ENCODE results near the gene SIL1. TPM values are rescaled to one million over a fixed set of nuclear protein-coding genes. Genes with fewer than 3 reads are reported as not detected.

Gene SIL1
- total RNA-seq, 2 donors from 2014 or later, result 42.8 to 55.1 TPM

DNA sequence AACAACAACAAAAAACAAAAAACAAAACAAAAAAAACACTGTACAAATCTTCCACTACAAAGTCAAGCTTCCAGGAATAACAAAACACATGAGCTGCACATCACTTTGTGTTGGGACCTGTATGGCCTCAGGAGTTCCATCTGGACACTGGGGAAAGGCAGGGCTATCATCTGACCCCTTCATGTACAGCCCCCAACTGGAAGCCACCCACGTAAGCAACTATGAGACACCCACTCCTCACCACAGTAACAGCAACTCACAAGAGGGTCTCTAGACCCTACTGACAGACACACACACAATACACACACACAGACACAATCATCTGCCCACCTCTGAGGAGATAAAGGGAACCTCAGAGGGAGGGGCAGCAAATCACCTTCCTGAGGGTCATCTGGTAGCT, 241.4 kb downstream of the SIL1 start:
- DNase-seq (ENCODE audit: low spot score), result peak; percentile 26
- intact Hi-C loops (cut with DNase I), result no loop called here

DNA sequence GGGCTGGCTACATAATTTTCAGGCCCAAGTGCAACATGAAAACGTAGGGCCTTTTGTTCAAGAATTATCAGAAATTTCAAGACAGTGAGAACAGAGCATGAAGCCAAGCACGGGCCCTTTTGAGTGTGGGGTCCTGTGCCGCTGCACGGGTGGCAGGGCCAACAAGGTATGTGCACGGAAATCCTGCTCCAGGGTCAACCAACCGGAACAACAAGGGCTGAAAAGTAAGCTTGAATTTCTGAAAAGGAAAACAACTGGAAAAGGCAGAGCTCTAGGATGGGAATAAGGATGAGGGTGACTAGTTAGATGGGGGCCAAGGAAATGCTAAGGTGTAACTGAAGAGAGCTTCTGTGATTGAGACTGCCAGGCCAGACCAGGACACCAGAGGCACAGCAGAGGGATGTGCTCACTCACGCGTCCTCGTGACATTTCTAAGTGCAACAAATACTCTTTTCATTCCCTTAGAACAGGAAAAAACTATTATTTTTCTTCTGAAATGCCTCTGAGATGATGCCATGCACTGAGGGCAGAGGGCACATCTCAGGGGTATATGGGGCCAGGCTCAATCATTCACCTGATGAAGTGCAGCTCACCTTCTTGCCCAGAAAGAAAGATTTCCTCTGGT, 242.4 kb downstream of the SIL1 start:
- peak; percentile 3 for DNase-seq (ENCODE audit: low spot score)
- intact Hi-C loops (cut with DNase I), result no loop called here

DNA sequence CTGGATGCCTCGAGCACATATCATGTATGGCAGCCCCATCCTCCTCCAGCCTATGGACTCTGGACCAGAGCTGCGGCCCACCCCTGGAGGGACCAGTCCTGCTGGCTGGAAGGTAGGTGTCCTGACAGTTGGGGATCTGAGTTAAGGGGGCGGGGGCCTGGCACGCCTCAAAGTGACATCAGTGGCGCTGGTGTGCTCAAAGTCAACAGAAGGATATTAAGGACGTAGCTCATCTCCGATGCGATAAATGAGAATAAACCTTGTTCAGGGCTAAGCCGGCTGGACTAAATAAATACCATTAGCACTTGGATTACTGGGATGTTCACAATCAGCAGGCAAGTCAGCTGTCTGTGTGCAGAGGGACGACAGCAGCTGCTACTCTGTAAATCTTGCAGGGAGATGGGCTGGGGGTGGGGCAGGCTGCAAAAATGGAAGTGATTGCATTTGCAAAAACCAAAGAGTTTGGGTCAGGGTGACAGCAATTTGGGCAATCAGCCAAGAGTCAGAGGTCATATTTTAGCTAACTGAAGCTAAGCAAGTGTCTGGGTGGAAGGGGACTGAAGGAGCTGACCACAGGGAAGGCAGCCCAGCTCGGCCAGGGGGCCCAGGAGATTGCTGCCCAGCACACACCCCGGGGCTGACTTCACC, 243.0 kb downstream of the SIL1 start:
- DNase-seq (ENCODE audit: low spot score), result peak; percentile 78
- intact Hi-C loops (cut with DNase I), result no loop called here

DNA sequence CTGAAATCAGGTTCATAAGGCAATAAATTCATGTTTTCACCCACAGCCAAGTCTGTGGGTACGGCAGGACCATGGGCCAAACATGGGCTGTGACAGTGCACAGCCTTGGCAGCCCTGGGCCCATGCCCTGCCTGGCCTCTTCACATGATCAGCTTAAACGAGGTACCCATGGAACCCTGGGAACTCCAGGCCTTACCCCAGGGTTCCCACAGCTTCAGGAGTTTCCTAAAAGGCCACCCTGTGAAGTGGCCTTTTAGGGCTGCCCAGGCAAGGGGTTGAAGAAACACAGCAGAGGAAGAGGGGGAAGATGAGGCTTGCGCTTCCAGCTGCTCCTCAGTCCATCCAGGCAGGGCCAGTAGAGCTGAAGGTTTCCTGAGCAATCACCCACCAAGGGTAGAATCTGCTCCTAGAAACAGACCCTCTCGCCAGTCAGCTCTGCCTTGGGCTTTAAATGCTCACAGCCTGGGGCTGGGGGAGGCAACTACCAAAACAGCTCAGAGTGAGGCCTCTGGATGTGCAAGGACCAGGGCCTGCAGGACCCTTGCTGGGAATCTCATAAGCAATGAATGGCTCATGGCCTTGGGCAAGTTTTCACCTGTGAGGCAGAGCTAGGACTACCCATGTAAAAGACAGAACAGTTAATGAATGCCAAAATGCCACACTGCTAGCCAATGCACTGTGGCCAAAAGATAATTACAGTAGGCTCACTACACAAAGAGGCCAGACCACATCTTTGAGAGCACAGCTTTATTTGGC, 243.7 kb downstream of the SIL1 start:
- intact Hi-C loops (cut with DNase I), result no loop called here
- DNase-seq (ENCODE audit: low spot score), result peak; percentile 35

DNA sequence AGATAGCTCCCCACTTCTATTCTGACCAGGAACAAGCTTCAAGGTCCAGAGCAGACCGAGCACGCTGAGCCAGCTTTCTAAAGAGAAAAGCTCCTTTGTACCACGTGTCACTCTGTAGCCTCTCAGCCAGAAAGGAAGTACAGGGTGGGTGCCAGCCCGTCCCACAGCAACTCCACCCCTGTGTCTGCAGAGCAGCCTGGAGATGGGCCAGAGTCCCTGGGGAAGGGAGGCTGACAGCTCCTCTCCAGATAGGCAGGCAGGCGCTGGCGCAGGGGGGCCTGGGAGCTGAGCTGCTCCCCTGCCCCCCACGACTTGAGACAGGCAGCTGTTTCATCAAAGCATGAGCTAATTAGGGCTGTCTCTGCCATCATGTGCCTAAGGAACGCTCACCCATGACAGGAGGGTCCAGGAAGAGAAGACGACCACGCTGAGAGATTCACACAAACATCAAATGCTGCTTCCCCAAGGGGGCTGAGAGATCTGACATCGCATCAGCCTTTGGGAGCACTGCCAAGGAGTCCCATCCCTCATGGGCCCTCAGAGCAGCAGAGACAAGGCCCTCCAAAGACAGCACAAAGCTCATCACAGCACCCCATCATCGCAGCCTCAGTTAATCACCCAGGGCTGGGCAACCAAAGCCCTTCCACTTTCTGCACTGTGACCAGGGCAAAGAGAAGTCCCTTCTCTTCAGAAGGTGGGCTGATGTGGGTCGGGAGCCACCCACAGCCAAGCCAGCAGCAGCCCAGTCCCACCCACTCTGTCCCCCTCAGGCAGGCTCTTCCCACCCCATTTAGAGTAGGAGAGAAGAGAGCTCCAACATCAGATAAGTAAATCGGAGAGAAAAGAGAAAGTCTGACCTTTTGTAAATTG, 244.5 kb downstream of the SIL1 start:
- DNase-seq (ENCODE audit: low spot score), result peak; percentile 94
- intact Hi-C loops (cut with DNase I), result no loop called here

DNA sequence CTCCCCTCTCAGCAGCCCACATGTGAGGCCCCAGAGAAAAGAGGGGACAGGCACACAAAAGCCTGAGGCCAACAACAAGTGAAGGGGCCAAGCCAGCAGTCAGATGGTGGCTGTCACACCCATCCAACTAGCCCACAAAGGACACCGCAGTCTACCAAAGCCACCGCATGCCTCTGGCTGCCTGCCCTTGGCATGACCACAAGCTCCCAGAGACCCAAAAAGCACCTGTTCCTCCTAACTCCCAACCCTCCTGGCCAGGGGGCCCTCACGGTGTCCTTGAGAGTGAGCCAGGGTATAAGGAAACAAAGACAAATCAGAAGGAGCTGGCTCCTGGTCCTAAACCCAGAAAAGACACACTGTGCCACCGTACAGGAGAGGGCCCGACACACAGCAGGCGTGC, 245.2 kb downstream of the SIL1 start:
- intact Hi-C loops (cut with DNase I), result no loop called here
- peak; percentile 74 for DNase-seq (ENCODE audit: low spot score)

DNA sequence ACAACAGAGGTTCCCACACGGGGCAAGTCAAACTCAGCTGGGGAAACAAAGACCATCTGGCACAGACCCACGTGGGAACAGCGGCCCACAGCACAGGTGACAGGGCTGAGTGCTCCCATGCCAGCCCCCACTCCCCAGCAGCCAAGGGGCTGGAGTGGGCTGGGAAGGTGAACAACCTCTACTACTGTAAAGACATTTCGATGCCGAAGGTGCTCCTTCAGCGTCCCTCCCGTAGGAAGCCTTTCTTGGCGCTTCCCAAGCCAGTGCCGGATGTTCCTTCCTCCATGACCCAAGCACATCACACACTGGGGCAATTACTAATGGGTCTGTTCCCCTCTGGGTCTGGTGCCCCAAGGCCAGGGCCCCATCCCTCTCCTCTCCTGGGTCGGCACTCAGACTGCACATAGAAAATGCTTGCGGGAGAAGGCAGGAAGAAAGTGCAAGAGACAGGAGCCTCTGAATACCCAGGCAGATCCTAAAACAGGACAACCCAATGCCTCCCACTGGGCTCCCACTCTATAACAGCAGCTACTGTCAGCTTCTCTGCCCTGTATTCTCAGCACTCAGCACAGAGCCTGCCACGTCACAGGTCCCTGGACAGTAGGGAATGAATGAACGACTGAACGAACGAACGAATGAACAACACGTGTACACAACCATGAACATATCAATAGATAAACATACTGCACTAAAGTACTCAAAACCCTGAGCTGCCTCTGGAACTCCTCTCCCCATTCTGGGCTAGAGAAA, 246.0 kb downstream of the SIL1 start:
- intact Hi-C loops (cut with DNase I), result no loop called here
- DNase-seq (ENCODE audit: low spot score), result peak; percentile 54

DNA sequence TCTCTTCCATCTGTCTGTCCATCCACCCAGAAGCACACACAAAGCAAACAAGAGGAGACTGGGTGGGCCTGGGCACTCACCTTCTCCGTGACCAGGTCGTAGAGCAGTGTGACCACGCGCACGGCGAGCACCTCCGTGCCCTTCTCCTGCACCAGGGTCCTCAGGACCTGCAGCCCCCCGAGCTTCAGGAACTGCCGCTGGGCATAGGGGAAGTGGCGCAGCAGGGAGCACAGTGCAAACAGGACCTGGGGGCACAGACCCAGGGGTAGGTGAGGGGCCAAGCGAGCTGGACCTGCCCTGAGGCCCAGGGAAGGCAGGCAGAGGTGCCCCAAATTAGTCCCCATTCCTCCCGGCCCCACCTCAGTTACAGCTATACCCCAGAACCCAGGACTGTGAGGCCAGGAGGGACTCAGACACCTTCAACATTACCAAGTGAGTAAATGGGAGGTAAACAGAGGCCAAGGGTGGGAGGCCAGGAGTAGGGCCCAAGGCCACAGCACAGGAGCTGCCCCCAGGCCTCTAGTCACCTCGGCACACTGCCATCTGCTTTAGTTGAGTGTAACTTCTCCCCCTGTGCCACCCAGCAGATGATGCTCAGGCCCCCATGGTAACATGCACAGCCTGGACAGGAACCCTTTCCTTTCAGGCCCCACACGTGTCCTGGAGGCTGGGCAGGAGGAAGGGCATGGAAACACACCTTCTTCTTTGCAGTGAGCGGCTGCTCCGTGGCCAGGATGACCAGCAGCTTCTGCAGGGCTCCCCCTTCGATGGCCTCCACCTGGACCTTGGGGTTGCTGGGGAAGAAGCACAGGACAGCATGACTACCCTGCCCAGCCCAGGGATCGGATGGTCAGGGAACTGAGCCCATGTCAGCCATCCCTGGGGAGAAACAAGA, 246.8 kb downstream of the SIL1 start:
- DNase-seq (ENCODE audit: low spot score), result peak; percentile 73
- intact Hi-C loops (cut with DNase I), result no loop called here

DNA sequence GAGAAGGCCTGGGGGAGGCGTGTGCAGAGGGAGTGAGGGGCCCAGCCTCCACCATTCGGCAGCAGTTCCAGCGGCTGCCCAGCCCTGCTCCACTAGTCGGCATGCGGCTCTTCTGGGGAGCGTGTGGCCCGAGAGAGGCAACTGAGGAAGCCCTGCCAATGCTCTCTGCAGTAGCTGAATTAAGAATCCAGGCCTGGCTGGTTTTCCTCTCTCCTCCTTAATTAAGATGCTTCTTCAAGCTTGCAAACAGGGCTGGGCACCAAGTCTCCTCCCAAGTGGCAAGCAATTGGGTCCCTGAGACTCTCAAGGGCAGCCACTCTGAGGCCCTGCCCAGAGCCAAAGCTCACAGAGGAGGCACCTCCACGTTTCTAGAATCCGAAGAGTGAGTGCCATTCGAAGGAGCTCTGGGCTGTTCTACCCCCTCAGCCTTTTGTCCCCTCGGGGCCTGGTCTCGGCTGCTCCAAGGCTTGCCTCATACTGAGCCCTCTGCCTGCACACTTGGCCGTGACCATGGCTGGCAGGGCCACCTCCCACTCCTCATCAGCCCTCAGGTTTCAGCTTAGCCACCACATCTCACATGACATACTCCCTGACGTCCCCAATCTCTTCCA, 247.6 kb downstream of the SIL1 start:
- DNase-seq (ENCODE audit: low spot score), result peak; percentile 61

DNA sequence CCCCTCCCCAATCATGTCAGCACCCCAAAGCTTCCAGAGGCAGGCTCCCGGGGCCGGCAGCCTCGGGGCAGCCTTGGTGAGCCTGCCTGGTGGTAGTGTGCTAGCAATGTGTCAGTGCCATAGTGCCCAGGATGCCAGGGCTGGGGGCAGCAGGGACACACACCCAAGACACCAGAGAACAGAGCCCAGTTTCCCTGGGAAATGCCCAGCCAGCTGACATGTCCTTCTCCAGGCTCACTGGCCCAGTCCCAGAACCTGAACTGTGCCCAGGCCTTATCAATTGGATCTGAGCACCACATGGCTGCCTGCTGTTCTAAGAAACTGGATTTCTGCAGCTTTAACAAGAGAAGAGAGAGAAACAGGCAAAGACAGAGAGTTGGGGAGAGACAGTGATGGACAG, 248.2 kb downstream of the SIL1 start:
- intact Hi-C loops (cut with DNase I), result no loop called here
- DNase-seq (ENCODE audit: low spot score), result peak; percentile 18

More for the DNA sequence above, 247.6 kb downstream of the SIL1 start:
- intact Hi-C loops (cut with DNase I), result no loop called here

DNA sequence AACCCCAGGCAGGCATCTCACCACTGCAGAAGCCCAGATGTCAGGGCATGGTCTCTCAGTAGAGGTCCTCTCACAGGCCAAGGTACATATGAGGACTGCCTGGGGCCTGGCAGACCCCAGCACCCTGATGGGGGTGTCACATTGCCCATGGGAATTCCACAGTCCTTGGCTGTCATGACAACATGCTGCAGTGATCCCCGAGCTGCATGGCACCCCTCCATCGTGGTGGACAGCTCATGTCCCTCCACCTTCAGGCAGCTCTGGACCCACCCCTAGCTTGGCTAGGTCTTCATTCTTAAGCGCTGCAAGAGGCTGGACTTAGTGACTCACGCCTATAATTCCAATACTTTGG, 249.0 kb downstream of the SIL1 start:
- intact Hi-C loops (cut with DNase I), result no loop called here
- no peak for DNase-seq (ENCODE audit: low spot score)

DNA sequence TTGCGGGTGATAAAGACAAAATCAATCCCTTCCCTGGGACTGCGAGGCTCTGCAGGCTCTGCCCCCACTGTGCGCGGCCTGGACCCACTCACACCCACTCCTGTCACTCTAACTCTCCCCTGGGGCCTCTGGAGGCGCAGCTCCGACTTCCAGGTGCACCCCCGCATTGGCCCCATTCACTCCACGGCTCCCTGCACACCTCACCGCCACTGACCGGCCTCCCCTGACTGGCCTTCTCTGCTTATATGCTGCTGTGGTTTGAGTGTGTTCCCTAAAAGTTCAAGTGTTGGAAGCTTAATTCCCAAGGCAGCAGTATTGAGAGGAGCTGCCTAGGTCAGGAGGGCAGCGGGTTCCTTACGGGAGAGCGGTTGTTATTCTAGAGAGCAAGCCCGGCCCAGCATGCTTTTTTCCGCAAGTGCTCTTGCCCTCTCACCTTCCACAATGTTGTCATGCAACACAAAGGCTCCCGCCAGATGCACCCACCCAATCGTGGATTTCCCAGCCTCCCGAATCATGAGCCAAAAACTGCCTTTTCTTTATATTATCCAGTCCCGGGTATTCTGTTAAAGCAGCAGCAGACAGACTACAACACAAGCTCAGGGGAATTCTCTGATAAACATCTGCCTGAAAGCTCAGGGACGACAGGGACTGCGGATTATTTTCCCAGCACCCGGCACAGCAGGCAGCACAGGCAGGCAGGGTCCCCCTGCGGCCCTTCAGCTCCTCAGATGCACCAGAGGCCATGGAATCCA, 249.5 kb downstream of the SIL1 start:
- intact Hi-C loops (cut with DNase I), result no loop called here
- peak; percentile 63 for DNase-seq (ENCODE audit: low spot score)

DNA sequence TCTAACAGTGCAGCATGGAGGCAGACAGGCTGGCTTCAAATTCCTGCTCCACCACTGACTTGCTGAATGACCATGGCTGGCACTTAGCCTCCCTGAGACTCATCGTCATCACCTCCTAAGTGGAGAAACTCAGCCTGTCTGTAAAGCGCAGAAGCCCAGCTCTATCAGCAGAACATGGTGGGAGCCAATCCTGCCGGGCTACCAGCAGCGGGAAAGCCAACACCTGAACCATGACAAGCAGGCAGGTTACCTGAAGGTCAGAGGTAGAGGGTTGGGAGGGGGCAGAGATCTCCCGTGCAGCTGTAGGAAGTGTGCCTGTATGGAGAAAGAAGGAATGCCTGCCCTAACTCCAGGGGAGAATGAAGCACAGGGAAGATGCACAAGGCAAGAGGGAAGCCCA, 250.4 kb downstream of the SIL1 start:
- intact Hi-C loops (cut with DNase I), result no loop called here
- no peak for DNase-seq (ENCODE audit: low spot score)

DNA sequence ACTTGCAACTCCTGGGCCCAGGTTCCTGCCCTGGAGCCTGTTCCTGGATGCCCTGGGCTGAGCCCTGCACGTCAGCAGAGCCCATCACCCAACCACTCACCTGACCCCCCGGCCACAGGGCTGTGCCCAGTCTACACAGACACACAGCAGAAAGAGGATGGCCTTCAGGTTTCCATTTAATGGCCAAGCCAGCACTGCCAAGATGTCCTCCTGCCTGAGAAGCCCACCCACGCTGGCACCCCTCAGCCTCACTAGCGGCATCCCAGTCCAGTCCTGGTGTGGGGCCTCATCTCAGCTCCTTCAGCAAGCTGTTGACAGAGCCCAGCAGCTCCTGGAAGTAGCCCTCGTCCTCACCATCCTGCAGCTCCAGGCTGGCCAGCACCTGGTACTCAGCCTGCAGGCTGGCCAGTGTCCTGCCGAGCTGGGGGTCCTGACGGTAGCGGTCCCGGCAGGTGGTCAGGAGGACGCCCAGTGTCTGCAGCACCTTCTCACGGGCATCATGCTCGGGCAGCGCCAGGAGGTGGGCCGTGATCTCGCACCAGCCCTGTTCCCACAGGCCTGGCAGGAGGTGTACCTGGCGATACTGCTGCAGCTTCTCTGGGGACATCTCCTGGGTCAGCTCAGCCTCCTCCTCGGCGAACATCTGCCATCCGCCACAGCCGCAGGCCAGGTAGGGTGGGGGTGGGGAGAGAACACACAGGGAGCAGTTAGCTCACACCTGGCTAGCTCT, 251.2 kb downstream of the SIL1 start:
- no peak for DNase-seq (ENCODE audit: low spot score)
- intact Hi-C loops (cut with DNase I), result no loop called here

DNA sequence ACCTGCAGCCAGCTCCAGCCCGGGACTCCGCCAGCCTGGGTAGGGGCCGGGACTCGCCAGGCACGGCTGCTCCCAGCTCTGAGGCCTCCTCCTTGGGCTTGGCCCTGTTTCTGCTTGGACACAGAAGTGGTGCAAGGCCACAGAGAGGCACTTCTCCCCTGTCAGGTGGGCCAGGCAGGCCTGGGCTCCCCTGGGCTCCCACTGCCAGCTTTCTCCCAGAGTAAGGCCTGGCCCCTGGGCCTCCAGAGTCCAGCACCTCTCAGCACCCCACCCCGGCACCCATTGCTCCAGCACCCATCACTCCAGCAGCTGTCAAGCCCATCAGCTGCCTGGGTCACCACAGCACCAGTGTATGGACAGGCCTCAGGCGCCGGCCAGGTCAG, 251.9 kb downstream of the SIL1 start:
- intact Hi-C loops (cut with DNase I), result no loop called here
- DNase-seq (ENCODE audit: low spot score), result no peak

DNA sequence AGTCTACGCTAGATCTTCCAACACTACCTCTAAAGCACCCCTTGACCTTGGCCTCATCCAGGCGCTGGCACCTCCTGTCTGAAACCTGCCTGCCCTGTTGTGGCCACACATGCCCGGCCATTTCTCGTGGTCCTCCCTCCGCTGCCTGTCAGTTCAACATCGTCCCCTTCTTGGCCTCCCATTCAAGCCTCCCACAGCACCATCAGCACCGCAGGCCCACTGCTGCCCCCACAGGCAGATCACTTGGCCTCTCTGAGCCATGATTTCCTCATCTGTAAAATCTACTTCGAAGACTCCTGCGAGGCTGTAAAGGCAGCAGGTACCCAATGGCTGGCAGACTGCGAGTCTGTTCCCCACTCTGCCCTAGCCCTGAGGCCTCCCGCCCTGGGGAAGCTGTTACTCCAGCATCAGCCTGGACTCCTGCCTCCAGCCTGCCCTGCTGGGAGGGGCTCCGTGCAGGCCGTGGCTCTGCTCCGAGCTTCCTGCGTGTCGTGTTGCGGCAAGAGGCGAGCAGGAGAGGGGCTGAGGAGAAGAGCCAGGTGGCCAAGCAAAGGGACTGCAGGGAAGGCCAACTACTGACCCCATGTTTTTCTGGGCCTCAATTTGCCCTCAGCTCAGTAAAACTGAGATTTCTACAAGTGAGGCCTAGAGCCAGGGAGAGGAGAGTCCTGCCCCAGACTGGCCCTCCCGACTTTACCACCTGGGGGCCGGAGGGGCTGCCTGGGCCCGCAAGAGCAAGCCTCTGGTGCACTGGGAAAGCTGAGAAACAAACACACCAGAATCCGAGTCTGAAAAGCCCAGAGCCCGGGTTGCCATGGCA, 252.5 kb downstream of the SIL1 start:
- intact Hi-C loops (cut with DNase I), result no loop called here

More for the DNA sequence above, 252.5 kb downstream of the SIL1 start:
- no peak for DNase-seq (ENCODE audit: low spot score)
